GM10248 (cell line): ENCODE measurements around the gene TTC23.

Source experiments
- CTCF ChIA-PET: fragments of 300-600 bp; sonication (Branson Sonifier 250); formaldehyde crosslinking; extraction: SDS; loops from one replicate; lab custom pipeline; 2021; ENCODE audit warnings: antibody characterized with exemption; lab: Yijun Ruan, JAX
- POLR2A ChIA-PET: fragments of 350-650 bp; sonication (Branson Sonifier 250); formaldehyde crosslinking; extraction: SDS; loops from one replicate; lab custom pipeline; 2020; ENCODE audit warnings: antibody characterized with exemption; lab: Yijun Ruan, JAX
- DNase-seq: peaks from one replicate; pipeline ENCODE4 v3.0.0; 2012; ENCODE audit errors: extremely low spot score
- CTCF ChIP-seq: IDR thresholded peaks from 2 replicates; pipeline ENCODE4 v1.5.1; 2012; ENCODE audit warnings: mild to moderate bottlenecking, low read depth; ENCODE audit errors: extremely low read depth, missing control alignments, control extremely low read depth

The TTC23 gene

GRCh38 chr15:99090938-99091337, 158.4 kb downstream of the TTC23 start:
- DNase-seq: no peak
- no peak for TF ChIP-seq CTCF
- ChIA-PET CTCF (interaction anchor here (1.2 to 8.2 kb wide), 6 partner anchors 8 to 123 kb away, joined by 4 to 82 read pairs (median 8); partner anchors contain the start of gene SYNM), POLR2A (no interaction called here)

- DNase-seq: peak; percentile 78
These were observed 159.2 kb downstream of the TTC23 start for GRCh38 chr15:99090011-99090699.

GRCh38 chr15:99087405-99087943, 161.9 kb downstream of the TTC23 start:
- TF ChIP-seq CTCF: no peak
- POLR2A ChIA-PET: no interaction called here
- no peak for DNase-seq
- CTCF ChIA-PET: interaction anchor here (1.0 to 8.2 kb wide), 5 partner anchors 9 to 126 kb away, joined by 4 to 82 read pairs (median 7); no protein-coding TSS in a partner anchor

More at GRCh38 chr15:99090011-99090699, 159.2 kb downstream of the TTC23 start:
- POLR2A ChIA-PET: no interaction called here
- CTCF ChIA-PET: interaction anchor here (1.2 to 8.2 kb wide), 6 partner anchors 7 to 124 kb away, joined by 4 to 82 read pairs (median 8); partner anchors contain the start of gene SYNM
- no peak for TF ChIP-seq CTCF

GRCh38 chr15:99086327-99086667, 163.1 kb downstream of the TTC23 start:
- no peak for TF ChIP-seq CTCF
- CTCF ChIA-PET: interaction anchor here (1.1 to 8.2 kb wide), 5 partner anchors 8 to 28 kb away, joined by 5 to 82 read pairs (median 7); partner anchors contain the start of gene SYNM
- no peak for DNase-seq
- POLR2A ChIA-PET: no interaction called here
